ENCODE data around the gene MAPK8IP3.

The MAPK8IP3 gene

GRCh38 chr16:1752853-1753252 is 46.9 kb downstream of the MAPK8IP3 start:
- Histone ChIP-seq H3K4me1 (ENCODE audit: control insufficient read depth, insufficient read depth, low read length) (no peaks in the 10 kb centered on the region), H3K9me3 (ENCODE audit: control insufficient read depth, insufficient read depth, low read length) (no peaks in the 10 kb centered on the region), H3K27me3 (ENCODE audit: control insufficient read depth, insufficient read depth, low read length) (no peaks in the 10 kb centered on the region), H3K27ac (ENCODE audit: low read depth, low read length) (no peak overlapping the region), H3K9ac (ENCODE audit: low read depth, low read length) (no peak overlapping the region), H3K4me3 (ENCODE audit: low read depth, low read length) (no peak overlapping the region), H3K36me3 (ENCODE audit: control insufficient read depth, insufficient read depth, low read length) (peaks cover 31% of the 10 kb centered on the region)

- no peaks in the 10 kb centered on the region for H3K27me3 ChIP-seq (ENCODE audit: control insufficient read depth, insufficient read depth, low read length)
- H3K9me3 ChIP-seq (ENCODE audit: control insufficient read depth, insufficient read depth, low read length), result no peaks in the 10 kb centered on the region
- no peak overlapping the region for H3K9ac ChIP-seq (ENCODE audit: low read depth, low read length)
- peaks cover 24% of the 10 kb centered on the region for H3K36me3 ChIP-seq (ENCODE audit: control insufficient read depth, insufficient read depth, low read length)
- H3K4me3 ChIP-seq (ENCODE audit: low read depth, low read length), result no peak overlapping the region
- no peaks in the 10 kb centered on the region for H3K4me1 ChIP-seq (ENCODE audit: control insufficient read depth, insufficient read depth, low read length)
- H3K27ac ChIP-seq (ENCODE audit: low read depth, low read length), result no peak overlapping the region
These were observed 48.2 kb downstream of the MAPK8IP3 start for GRCh38 chr16:1754204-1754603.

GRCh38 chr16:1757714-1758461 is 51.9 kb downstream of the MAPK8IP3 start:
- Histone ChIP-seq H3K9ac (ENCODE audit: low read depth, low read length) (no peak overlapping the region), H3K36me3 (ENCODE audit: control insufficient read depth, insufficient read depth, low read length) (0 out of 2 replicates have a peak, but pooled peaks cover 7% of the 10 kb centered on the region), H3K4me1 (ENCODE audit: control insufficient read depth, insufficient read depth, low read length) (no peaks in the 10 kb centered on the region), H3K27ac (ENCODE audit: low read depth, low read length) (no peak overlapping the region), H3K9me3 (ENCODE audit: control insufficient read depth, insufficient read depth, low read length) (no peaks in the 10 kb centered on the region), H3K27me3 (ENCODE audit: control insufficient read depth, insufficient read depth, low read length) (no peaks in the 10 kb centered on the region), H3K4me3 (ENCODE audit: low read depth, low read length) (no peak overlapping the region)

GRCh38 chr16:1758923-1759322 is 52.9 kb downstream of the MAPK8IP3 start:
- Histone ChIP-seq H3K27ac (ENCODE audit: low read depth, low read length) (no peak overlapping the region), H3K9ac (ENCODE audit: low read depth, low read length) (no peak overlapping the region), H3K9me3 (ENCODE audit: control insufficient read depth, insufficient read depth, low read length) (no peaks in the 10 kb centered on the region), H3K27me3 (ENCODE audit: control insufficient read depth, insufficient read depth, low read length) (no peaks in the 10 kb centered on the region), H3K36me3 (ENCODE audit: control insufficient read depth, insufficient read depth, low read length) (0 out of 2 replicates have a peak, but pooled peaks cover 7% of the 10 kb centered on the region), H3K4me3 (ENCODE audit: low read depth, low read length) (no peak overlapping the region), H3K4me1 (ENCODE audit: control insufficient read depth, insufficient read depth, low read length) (no peaks in the 10 kb centered on the region)

- no peaks in the 10 kb centered on the region for H3K27me3 ChIP-seq (ENCODE audit: control insufficient read depth, insufficient read depth, low read length)
- H3K9me3 ChIP-seq (ENCODE audit: control insufficient read depth, insufficient read depth, low read length), result no peaks in the 10 kb centered on the region
- peaks cover 4% of the 10 kb centered on the region; the same call in 1 of the 2 replicates for H3K4me1 ChIP-seq (ENCODE audit: control insufficient read depth, insufficient read depth, low read length)
- H3K4me3 ChIP-seq (ENCODE audit: low read depth, low read length), result no peak overlapping the region
- no peak overlapping the region for H3K9ac ChIP-seq (ENCODE audit: low read depth, low read length)
- 0 out of 2 replicates have a peak, but pooled peaks cover 7% of the 10 kb centered on the region for H3K36me3 ChIP-seq (ENCODE audit: control insufficient read depth, insufficient read depth, low read length)
- H3K27ac ChIP-seq (ENCODE audit: low read depth, low read length), result no peak overlapping the region
These were observed 53.5 kb downstream of the MAPK8IP3 start for GRCh38 chr16:1759511-1759910.

- Histone ChIP-seq H3K4me3 (ENCODE audit: low read depth, low read length) (no peak overlapping the region), H3K36me3 (ENCODE audit: control insufficient read depth, insufficient read depth, low read length) (peaks cover 8% of the 10 kb centered on the region; the same call in 1 of the 2 replicates), H3K27ac (ENCODE audit: low read depth, low read length) (no peak overlapping the region), H3K9ac (ENCODE audit: low read depth, low read length) (no peak overlapping the region), H3K27me3 (ENCODE audit: control insufficient read depth, insufficient read depth, low read length) (no peaks in the 10 kb centered on the region), H3K4me1 (ENCODE audit: control insufficient read depth, insufficient read depth, low read length) (peaks cover 6% of the 10 kb centered on the region; the same call in 1 of the 2 replicates), H3K9me3 (ENCODE audit: control insufficient read depth, insufficient read depth, low read length) (no peaks in the 10 kb centered on the region)
These were observed 54.9 kb downstream of the MAPK8IP3 start for GRCh38 chr16:1760911-1761310.

GRCh38 chr16:1761751-1762150 is 55.8 kb downstream of the MAPK8IP3 start:
- H3K9ac ChIP-seq (ENCODE audit: low read depth, low read length), result no peak overlapping the region
- H3K36me3 ChIP-seq (ENCODE audit: control insufficient read depth, insufficient read depth, low read length), result peaks cover 9% of the 10 kb centered on the region; the same call in 1 of the 2 replicates
- H3K4me1 ChIP-seq (ENCODE audit: control insufficient read depth, insufficient read depth, low read length), result peaks cover 6% of the 10 kb centered on the region; the same call in 1 of the 2 replicates
- no peaks in the 10 kb centered on the region for H3K27me3 ChIP-seq (ENCODE audit: control insufficient read depth, insufficient read depth, low read length)
- H3K4me3 ChIP-seq (ENCODE audit: low read depth, low read length), result no peak overlapping the region
- no peaks in the 10 kb centered on the region for H3K9me3 ChIP-seq (ENCODE audit: control insufficient read depth, insufficient read depth, low read length)
- no peak overlapping the region for H3K27ac ChIP-seq (ENCODE audit: low read depth, low read length)

- Histone ChIP-seq H3K27ac (ENCODE audit: low read depth, low read length) (no peak overlapping the region), H3K27me3 (ENCODE audit: control insufficient read depth, insufficient read depth, low read length) (no peaks in the 10 kb centered on the region), H3K4me3 (ENCODE audit: low read depth, low read length) (no peak overlapping the region), H3K4me1 (ENCODE audit: control insufficient read depth, insufficient read depth, low read length) (peaks cover 6% of the 10 kb centered on the region; the same call in 1 of the 2 replicates), H3K36me3 (ENCODE audit: control insufficient read depth, insufficient read depth, low read length) (peaks cover 15% of the 10 kb centered on the region; the same call in 1 of the 2 replicates), H3K9ac (ENCODE audit: low read depth, low read length) (no peak overlapping the region), H3K9me3 (ENCODE audit: control insufficient read depth, insufficient read depth, low read length) (no peaks in the 10 kb centered on the region)
These were observed 56.3 kb downstream of the MAPK8IP3 start for GRCh38 chr16:1762196-1762878.

GRCh38 chr16:1762879-1763520 is 57.0 kb downstream of the MAPK8IP3 start:
- no peak overlapping the region for H3K4me3 ChIP-seq (ENCODE audit: low read depth, low read length)
- no peak overlapping the region for H3K9ac ChIP-seq (ENCODE audit: low read depth, low read length)
- peaks cover 21% of the 10 kb centered on the region; the same call in 1 of the 2 replicates for H3K36me3 ChIP-seq (ENCODE audit: control insufficient read depth, insufficient read depth, low read length)
- peaks cover 6% of the 10 kb centered on the region; the same call in 1 of the 2 replicates for H3K4me1 ChIP-seq (ENCODE audit: control insufficient read depth, insufficient read depth, low read length)
- no peak overlapping the region for H3K27ac ChIP-seq (ENCODE audit: low read depth, low read length)
- no peaks in the 10 kb centered on the region for H3K9me3 ChIP-seq (ENCODE audit: control insufficient read depth, insufficient read depth, low read length)
- no peaks in the 10 kb centered on the region for H3K27me3 ChIP-seq (ENCODE audit: control insufficient read depth, insufficient read depth, low read length)

GRCh38 chr16:1763521-1764511 is 57.8 kb downstream of the MAPK8IP3 start:
- Histone ChIP-seq H3K27me3 (ENCODE audit: control insufficient read depth, insufficient read depth, low read length) (no peaks in the 10 kb centered on the region), H3K36me3 (ENCODE audit: control insufficient read depth, insufficient read depth, low read length) (peaks cover 27% of the 10 kb centered on the region; the same call in 1 of the 2 replicates), H3K4me1 (ENCODE audit: control insufficient read depth, insufficient read depth, low read length) (peaks cover 6% of the 10 kb centered on the region; the same call in 1 of the 2 replicates), H3K9me3 (ENCODE audit: control insufficient read depth, insufficient read depth, low read length) (no peaks in the 10 kb centered on the region), H3K4me3 (ENCODE audit: low read depth, low read length) (peak overlapping the region; percentile 52), H3K9ac (ENCODE audit: low read depth, low read length) (no peak overlapping the region), H3K27ac (ENCODE audit: low read depth, low read length) (no peak overlapping the region)

Measured in HUES48 (cell line).